ENCODE measurements around the gene PRR14.
A peak's percentile ranks its signal among the peaks of the same experiment; 100 is the strongest.

DNA sequence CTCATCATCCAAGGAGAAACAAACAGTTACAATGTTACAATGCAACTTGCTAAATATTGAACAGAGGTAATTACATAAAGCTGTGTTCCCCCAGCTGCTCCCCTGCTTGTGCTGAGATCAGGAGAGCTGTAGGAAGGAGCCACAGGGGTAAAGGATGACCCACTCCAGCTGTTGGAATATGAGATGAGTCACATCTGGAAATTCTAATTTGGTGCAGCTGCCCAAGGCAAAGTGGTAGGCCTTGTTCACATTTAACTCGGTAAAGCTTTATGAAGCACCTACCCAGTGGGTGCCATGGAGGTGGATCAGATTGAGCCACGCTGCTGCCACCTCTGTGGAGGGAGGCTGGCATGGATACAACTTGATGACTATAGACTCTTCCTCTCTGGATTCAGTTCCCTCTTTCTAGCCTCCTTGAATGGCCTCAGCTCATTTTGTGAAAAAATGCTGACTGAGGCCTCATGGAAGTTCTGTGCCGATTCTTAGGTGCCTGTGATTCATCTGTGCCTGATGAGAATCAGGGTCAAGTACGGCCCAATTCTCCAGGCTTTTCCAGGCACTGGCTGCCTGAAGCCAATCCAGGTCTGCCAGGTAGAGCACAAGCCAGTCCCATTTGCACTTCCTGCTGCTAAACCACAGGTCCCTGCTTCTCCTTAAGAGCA lies 48.0 kb upstream of the PRR14 start:
- TF ChIP-seq POLR2A (IDR thresholded peaks at IDR 0.05; ENCODE audit: low read length) (peak; percentile 11), GATA1 (IDR thresholded peaks at IDR 0.05; ENCODE audit: low read depth, low read length) (no peak)
